ENCODE results near the gene CD99.

The CD99 gene

DNA sequence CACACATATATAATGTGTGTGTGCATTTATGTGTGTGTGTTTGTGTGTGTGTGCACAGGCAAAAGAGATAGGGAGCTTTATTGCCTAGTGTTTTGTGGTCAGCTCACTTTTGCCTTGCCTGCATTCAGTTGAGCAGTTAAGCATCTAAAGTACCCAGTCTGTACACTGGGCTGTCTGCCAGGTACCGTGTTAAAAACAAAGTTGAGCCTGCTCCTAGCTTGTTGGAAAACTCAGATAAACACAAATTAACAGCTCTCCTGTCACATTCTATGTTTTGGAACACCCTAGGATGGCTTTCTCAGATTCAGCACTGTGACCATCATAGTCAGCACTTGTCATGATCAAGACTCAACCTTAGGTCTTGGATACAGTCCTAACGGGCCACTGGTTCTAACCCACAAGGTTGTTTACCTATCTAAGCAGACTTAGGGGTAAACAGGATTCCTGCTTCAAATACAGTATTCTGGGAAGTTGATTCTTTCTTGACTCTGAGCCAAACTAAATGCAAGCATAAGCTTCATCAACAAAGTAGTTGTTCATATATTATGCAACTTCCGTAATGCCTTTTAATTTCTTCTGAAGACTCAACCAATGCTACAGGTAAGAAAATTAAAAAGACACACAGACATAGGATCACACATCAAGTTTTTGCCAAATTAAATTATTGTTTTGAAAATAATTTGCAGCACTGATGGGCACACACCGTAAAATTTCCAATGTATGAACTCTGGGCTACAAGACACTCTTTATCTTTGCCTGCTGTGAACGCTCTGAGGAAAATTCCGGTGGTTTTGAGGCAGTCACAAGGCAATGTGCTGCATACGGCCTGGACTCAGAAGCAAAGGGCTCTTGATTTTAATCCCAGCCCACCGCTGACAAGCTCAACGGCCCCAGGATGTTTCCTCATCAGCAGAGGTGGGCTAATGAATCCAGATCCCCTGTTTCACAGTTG lies 11.3 kb upstream of the CD99 start:
- POLR2A ChIA-PET, result no interaction called here
- no peak overlapping the region for H3K4me3 ChIP-seq (ENCODE audit: low read depth, low read length)
- no peak for DNase-seq (ENCODE audit: low read depth, low spot score)
- TF ChIP-seq, protein P1, sequence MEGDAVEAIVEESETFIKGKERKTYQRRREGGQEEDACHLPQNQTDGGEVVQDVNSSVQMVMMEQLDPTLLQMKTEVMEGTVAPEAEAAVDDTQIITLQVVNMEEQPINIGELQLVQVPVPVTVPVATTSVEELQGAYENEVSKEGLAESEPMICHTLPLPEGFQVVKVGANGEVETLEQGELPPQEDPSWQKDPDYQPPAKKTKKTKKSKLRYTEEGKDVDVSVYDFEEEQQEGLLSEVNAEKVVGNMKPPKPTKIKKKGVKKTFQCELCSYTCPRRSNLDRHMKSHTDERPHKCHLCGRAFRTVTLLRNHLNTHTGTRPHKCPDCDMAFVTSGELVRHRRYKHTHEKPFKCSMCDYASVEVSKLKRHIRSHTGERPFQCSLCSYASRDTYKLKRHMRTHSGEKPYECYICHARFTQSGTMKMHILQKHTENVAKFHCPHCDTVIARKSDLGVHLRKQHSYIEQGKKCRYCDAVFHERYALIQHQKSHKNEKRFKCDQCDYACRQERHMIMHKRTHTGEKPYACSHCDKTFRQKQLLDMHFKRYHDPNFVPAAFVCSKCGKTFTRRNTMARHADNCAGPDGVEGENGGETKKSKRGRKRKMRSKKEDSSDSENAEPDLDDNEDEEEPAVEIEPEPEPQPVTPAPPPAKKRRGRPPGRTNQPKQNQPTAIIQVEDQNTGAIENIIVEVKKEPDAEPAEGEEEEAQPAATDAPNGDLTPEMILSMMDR (IDR thresholded peaks at IDR 0.05; ENCODE audit: insufficient read depth, low read length, missing control alignments), result no peak
- CTCF ChIA-PET, result no interaction called here

DNA sequence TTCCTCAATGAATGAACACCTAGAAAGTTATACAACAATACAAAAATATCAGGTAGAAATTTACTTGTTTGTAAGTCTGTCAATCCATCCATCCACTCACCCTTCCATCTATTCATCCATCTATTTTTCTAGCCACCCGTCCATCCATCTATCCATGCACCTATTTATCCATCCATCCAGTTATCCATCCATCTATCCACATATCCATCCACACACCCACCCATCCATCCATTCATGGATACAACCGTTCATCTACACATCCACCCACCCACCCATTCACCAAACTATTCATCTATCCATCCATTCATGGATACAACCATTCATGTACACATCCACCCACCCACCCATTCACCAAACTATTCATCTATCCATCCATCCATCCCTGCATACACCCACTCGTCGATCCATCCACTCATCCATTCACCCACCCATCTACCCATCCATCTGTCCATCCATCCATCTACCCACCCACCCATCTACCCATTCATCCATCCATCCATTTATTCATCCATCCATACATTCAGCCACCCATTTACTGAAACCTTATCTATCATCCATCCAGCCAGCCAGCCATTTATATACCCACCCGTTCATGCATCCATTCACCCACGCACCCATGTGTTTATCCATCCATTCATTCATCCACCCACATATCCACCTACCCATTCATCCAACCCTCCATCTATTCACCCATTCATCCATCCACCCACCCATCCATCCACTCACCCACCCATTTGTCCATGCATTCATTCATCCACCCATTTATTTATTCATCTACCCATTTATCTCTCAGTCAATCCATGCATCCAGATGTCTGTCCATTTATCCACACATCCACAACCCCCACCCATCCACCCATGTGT lies 10.4 kb upstream of the CD99 start:
- DNase-seq (ENCODE audit: low read depth, low spot score), result no peak
- CTCF ChIA-PET, result no interaction called here
- H3K4me3 ChIP-seq (ENCODE audit: low read depth, low read length), result no peak overlapping the region
- POLR2A ChIA-PET, result no interaction called here
- TF ChIP-seq, protein P1 (IDR thresholded peaks at IDR 0.05; ENCODE audit: insufficient read depth, low read length, missing control alignments), result no peak

DNA sequence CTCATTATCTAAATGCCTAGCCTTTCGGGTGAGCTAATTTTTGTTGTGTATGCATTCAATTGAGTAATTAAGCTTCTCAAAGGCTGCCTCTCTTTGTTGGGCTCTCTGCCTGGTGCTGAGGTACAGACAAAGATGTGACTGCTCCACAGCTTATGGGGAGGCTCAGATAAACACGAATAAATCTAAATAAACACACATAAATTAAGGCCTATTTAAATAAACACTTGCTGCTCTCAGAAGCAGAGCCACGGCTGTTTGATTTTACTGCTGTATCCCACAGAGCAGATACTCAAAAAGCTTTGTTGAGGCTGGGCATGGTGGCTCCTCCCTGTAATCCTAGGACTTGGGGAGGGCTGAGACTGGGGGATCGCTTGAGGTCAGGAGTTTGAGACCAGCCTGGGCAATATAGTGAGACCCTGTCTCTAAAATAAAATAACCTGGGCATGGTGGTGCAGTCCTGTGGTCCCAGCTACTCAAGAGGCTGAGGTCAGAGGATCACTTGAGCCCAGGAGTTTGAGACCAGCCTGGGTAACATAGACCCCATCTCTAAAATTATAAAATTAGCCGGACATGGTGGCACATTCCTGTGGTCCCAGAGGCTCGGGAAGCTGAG lies 8.4 kb upstream of the CD99 start:
- CTCF ChIA-PET, result no interaction called here
- no peak for DNase-seq (ENCODE audit: low read depth, low spot score)
- H3K4me3 ChIP-seq (ENCODE audit: low read depth, low read length), result no peak overlapping the region
- TF ChIP-seq, protein P1 (IDR thresholded peaks at IDR 0.05; ENCODE audit: insufficient read depth, low read length, missing control alignments), result no peak
- POLR2A ChIA-PET, result no interaction called here

DNA sequence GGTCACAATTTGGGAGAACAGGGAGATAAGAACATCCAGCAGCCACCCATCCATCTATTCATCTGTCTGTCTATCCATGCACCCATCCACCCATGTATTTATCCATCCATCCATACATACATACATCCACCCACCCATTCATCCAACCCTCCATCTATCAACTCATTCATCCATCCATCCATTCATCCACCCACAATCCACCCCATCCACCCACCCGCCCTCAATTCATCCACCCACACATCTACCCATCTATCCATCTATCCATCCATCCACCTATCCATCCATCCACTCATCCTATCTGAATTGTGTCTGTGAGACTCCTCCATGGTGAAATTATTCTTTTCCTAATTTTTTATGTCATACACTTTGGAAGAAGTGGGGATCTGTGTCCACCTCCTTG lies 6.8 kb upstream of the CD99 start:
- DNase-seq (ENCODE audit: low read depth, low spot score), result no peak
- H3K4me3 ChIP-seq (ENCODE audit: low read depth, low read length), result no peak overlapping the region
- ChIA-PET CTCF (no interaction called here), POLR2A (no interaction called here)
- TF ChIP-seq, protein P1 (IDR thresholded peaks at IDR 0.05; ENCODE audit: insufficient read depth, low read length, missing control alignments), result no peak

DNA sequence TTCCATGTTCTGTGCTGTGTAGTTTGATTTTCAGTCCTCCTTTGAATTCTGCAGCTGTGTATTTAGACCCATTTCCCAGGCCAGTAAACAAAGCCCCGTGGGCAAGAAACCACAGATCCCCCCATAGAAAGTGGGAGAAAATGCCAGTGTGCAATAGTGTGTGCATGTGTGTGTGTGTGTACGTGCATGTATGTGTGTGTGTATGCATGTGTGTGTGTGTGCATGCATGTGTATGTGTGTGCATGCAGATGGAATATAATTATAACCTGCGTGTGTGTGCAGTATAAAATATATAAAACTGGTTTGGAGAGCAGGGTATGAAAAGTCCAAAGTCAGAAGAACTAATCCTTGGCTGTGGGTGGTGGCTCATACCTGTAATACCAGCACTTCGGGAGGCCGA lies 5.2 kb upstream of the CD99 start:
- no peak for DNase-seq (ENCODE audit: low read depth, low spot score)
- TF ChIP-seq, protein P1 (IDR thresholded peaks at IDR 0.05; ENCODE audit: insufficient read depth, low read length, missing control alignments), result no peak
- H3K4me3 ChIP-seq (ENCODE audit: low read depth, low read length), result no peak overlapping the region
- ChIA-PET CTCF (no interaction called here), POLR2A (no interaction called here)

All from AG04449 (cell line).